Measurements from ENCODE around the gene HOXC11. TPM values are rescaled to one million over a fixed set of nuclear protein-coding genes. Genes with fewer than 3 reads are reported as not detected.
A peak's percentile ranks its signal among the peaks of the same experiment; 100 is the strongest.

HOXC11 gene
- total RNA-seq, 6 experiments from 2014 or later = 0.09 to 2.2 (median 1.8) TPM

DNA sequence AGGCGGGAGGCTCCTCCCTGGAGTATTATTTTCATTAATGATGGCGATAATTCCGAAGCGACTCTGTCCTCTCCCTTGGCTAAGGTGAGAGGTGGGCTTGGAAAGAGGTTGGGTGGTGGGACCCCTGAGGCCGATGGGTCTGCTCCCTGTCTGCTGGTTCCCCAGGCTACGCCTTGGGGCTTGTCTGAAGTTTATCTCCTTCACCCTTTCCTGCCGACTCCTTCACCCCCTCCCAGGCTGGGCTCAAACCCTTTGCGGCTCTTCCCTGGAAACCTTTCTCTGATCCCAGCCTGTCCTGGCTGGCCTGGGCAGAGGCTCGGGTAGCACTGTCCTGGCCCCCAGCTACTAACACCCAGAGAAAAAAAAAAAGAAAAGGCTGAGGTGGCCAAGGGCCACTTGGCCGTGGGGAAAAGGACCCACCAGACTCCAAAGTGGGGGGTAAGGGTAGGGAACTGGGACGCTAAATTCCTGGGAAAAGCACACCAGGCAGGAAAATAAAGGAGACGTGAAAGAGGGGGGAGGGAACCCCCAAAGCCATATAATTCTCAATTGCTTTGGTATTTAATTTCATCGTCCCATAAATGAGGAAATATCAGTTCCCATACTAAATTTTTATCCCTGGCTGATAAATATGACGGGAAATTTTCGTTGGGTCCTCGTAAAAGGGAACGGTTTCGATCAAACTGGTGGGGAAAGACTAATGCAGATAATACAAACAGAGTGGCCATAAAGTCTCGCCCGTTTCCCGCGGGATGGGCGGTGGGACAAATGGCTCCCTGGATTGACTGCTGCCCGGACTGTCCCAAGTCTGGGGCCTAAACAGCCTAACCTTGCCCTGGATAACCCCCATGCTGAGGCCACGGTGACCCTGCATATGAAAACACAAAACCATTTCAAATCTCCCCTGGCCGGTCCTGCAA lies 10.0 kb downstream of the HOXC11 start:
- TF ChIP-seq, protein P1, sequence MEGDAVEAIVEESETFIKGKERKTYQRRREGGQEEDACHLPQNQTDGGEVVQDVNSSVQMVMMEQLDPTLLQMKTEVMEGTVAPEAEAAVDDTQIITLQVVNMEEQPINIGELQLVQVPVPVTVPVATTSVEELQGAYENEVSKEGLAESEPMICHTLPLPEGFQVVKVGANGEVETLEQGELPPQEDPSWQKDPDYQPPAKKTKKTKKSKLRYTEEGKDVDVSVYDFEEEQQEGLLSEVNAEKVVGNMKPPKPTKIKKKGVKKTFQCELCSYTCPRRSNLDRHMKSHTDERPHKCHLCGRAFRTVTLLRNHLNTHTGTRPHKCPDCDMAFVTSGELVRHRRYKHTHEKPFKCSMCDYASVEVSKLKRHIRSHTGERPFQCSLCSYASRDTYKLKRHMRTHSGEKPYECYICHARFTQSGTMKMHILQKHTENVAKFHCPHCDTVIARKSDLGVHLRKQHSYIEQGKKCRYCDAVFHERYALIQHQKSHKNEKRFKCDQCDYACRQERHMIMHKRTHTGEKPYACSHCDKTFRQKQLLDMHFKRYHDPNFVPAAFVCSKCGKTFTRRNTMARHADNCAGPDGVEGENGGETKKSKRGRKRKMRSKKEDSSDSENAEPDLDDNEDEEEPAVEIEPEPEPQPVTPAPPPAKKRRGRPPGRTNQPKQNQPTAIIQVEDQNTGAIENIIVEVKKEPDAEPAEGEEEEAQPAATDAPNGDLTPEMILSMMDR (IDR thresholded peaks at IDR 0.05) = no peak
- Mint-ChIP-seq H3K36me3 (ENCODE audit: low read depth) (no peaks in the 10 kb centered on the region), H3K27me3 (ENCODE audit: insufficient read depth) (peaks cover 59% of the 10 kb centered on the region), H3K27ac (no peak overlapping the region), H3K9me3 (no peaks in the 10 kb centered on the region), H3K4me3 (no peak overlapping the region), H3K4me1 (ENCODE audit: low read depth) (no peaks in the 10 kb centered on the region)
- no peak for DNase-seq

- H3K4me3 Mint-ChIP-seq = no peak overlapping the region
- no peaks in the 10 kb centered on the region for H3K9me3 Mint-ChIP-seq
- H3K27me3 Mint-ChIP-seq (ENCODE audit: insufficient read depth) = peaks cover 58% of the 10 kb centered on the region
- TF ChIP-seq, protein P1 (IDR thresholded peaks at IDR 0.05) = no peak
- H3K4me1 Mint-ChIP-seq (ENCODE audit: low read depth) = no peaks in the 10 kb centered on the region
- no peaks in the 10 kb centered on the region for H3K36me3 Mint-ChIP-seq (ENCODE audit: low read depth)
- no peak for DNase-seq
- H3K27ac Mint-ChIP-seq = no peak overlapping the region
These were observed 10.6 kb downstream of the HOXC11 start for GRCh38 chr12:53983568-53983949.

DNA sequence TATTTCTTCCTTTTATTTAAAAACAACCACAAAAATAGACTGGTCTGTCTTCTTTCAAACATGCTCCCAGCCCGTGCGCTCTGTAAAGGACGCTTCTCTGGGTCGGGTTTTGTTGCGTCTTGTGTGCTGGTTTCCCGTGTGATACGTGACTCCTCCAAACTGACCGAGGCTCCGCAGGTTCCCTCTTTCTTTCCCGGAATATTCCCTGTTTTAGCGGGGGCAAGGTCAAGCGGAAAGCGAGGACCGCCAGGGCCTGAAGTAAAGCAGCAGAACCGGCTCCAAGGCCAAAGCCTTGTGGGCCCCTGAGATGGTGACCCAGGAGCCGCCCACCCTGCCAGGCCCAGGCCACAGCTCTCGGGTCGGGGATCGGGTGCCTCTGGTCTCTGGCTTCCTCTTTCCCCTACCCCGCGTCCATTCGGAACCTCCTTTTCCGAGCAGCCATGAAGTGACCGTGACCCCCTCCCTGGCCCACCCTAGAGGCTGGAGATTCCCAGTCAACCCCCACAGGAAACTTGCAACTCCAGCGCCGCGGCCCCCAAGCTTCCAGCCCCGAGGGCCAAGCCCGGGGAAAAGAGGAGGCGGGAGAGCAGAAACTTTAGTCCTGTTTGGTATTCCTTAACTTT lies 11.1 kb downstream of the HOXC11 start:
- no peaks in the 10 kb centered on the region for H3K9me3 Mint-ChIP-seq
- peaks cover 58% of the 10 kb centered on the region for H3K27me3 Mint-ChIP-seq (ENCODE audit: insufficient read depth)
- H3K4me3 Mint-ChIP-seq = no peak overlapping the region; the same call in 1 of the 2 replicates
- H3K27ac Mint-ChIP-seq = no peak overlapping the region
- H3K4me1 Mint-ChIP-seq (ENCODE audit: low read depth) = peaks cover under 1% of the 10 kb centered on the region; the same call in 1 of the 2 replicates
- TF ChIP-seq, protein P1 (IDR thresholded peaks at IDR 0.05) = no peak
- no peak for DNase-seq
- H3K36me3 Mint-ChIP-seq (ENCODE audit: low read depth) = no peaks in the 10 kb centered on the region

GRCh38 chr12:53984901-53985691 lies 12.2 kb downstream of the HOXC11 start, which contains the start of gene HOXC10:
TSS of gene HOXC10 (plus strand) at chr12:53985146. CDS start at chr12:53985260, 114 bp downstream.
- H3K36me3 Mint-ChIP-seq (ENCODE audit: low read depth) = no peaks in the 10 kb centered on the region
- TF ChIP-seq, protein P1 (IDR thresholded peaks at IDR 0.05) = peak; percentile 74
- peaks cover 58% of the 10 kb centered on the region for H3K27me3 Mint-ChIP-seq (ENCODE audit: insufficient read depth)
- H3K27ac Mint-ChIP-seq = no peak within 1 kb of the TSS
- no peaks in the 10 kb centered on the region for H3K9me3 Mint-ChIP-seq
- peak within 1 kb of the TSS; percentile 74; the same call in 1 of the 2 replicates for H3K4me3 Mint-ChIP-seq
- H3K4me1 Mint-ChIP-seq (ENCODE audit: low read depth) = peaks cover 11% of the 10 kb centered on the region
- peak; percentile 68 for DNase-seq

- no peaks in the 10 kb centered on the region for H3K9me3 Mint-ChIP-seq
- no peaks in the 10 kb centered on the region for H3K36me3 Mint-ChIP-seq (ENCODE audit: low read depth)
- H3K4me1 Mint-ChIP-seq (ENCODE audit: low read depth) = peaks cover 16% of the 10 kb centered on the region
- H3K27me3 Mint-ChIP-seq (ENCODE audit: insufficient read depth) = peaks cover 55% of the 10 kb centered on the region
- H3K27ac Mint-ChIP-seq = no peak overlapping the region
- peak overlapping the region; percentile 74; the same call in 1 of the 2 replicates for H3K4me3 Mint-ChIP-seq
- TF ChIP-seq, protein P1 (IDR thresholded peaks at IDR 0.05) = no peak
- no peak for DNase-seq
These were observed 12.7 kb downstream of the HOXC11 start for GRCh38 chr12:53985692-53985993.

Data from HFFc6 (cell line).